Stomach (tissue), 4 donors: ENCODE results near the gene ANKRD17.

Source experiments
- CTCF ChIP-seq, 7 experiments: fragments of 450-650 bp in 4 of 7; fragments of 200-600 bp in 3 of 7; sonication (generic) in 3 of 7; IDR thresholded peaks; one replicate each; pipeline ENCODE4 v1.5.1; 2016 to 2019; ENCODE audit warnings: antibody characterized with exemption in 7 of 7, control low read depth in 2 of 7, mild to moderate bottlenecking in 1 of 7
- EP300 ChIP-seq: sonication (generic); formaldehyde crosslinking; IDR thresholded peaks from one replicate; pipeline ENCODE4 v1.6.1; 2017; ENCODE audit warnings: antibody characterized with exemption
- POLR2AphosphoS5 ChIP-seq, 3 donors: sonication (generic); formaldehyde crosslinking; IDR thresholded peaks; one replicate each; pipeline ENCODE4 v1.6.1; 2016; ENCODE audit warnings: antibody characterized with exemption in 3 of 3

- no peak for TF ChIP-seq EP300
- TF ChIP-seq CTCF (IDR thresholded peaks at IDR 0.05) = no peak
- TF ChIP-seq POLR2AphosphoS5 (IDR thresholded peaks at IDR 0.05) = no peak
These were observed 14.2 kb upstream of the ANKRD17 start for GRCh38 chr4:73272816-73273215.
